AG09319 (cell line): ENCODE data around the gene BPIFB6.

Experiments
- DNase-seq: peaks from one replicate; pipeline ENCODE4 v3.0.0-alpha.2; 2010; ENCODE audit warnings: low read depth; ENCODE audit errors: extremely low read depth
- CTCF ChIP-seq: IDR thresholded peaks from 2 replicates; pipeline ENCODE4 v1.5.1; 2011; ENCODE audit warnings: low read depth, mild to moderate bottlenecking, inconsistent platforms, low read length, moderate library complexity

The BPIFB6 gene

GRCh38 chr20:32986331-32986966 is 45.0 kb upstream of the BPIFB6 start:
- TF ChIP-seq CTCF, result no peak

GRCh38 chr20:32987044-32987825 is 44.2 kb upstream of the BPIFB6 start:
- DNase-seq, result no peak
- TF ChIP-seq CTCF, result no peak

More at GRCh38 chr20:32986331-32986966, 45.0 kb upstream of the BPIFB6 start:
- DNase-seq, result no peak

GRCh38 chr20:32988008-32988407 is 43.4 kb upstream of the BPIFB6 start:
- DNase-seq, result no peak
- TF ChIP-seq CTCF, result no peak

GRCh38 chr20:32989507-32990283 is 41.8 kb upstream of the BPIFB6 start:
- no peak for DNase-seq
- TF ChIP-seq CTCF, result no peak

- DNase-seq, result no peak
- TF ChIP-seq CTCF, result no peak
Observed at GRCh38 chr20:32990426-32990825, 41.0 kb upstream of the BPIFB6 start.

- DNase-seq, result no peak
- no peak for TF ChIP-seq CTCF
Observed at GRCh38 chr20:32991383-32991782, 40.1 kb upstream of the BPIFB6 start.
